ENCODE data around the gene CCDC146. TPM values are rescaled to one million over a fixed set of nuclear protein-coding genes. Genes with fewer than 3 reads are reported as not detected.

CCDC146 gene
- total RNA-seq, 1 experiment from 2014 or later, result 0.72 TPM

- Histone ChIP-seq H3K23ac (ENCODE audit: insufficient read length, low read depth, low read length) (no peak overlapping the region), H3K4me1 (ENCODE audit: insufficient read depth, low read length) (no peaks in the 10 kb centered on the region), H3K4ac (ENCODE audit: low read depth, low read length) (no peak overlapping the region), H2BK20ac (ENCODE audit: low read depth, low read length, poor library complexity, severe bottlenecking) (no peak overlapping the region), H2AFZ (ENCODE audit: low read length) (no peak overlapping the region), H3K56ac (ENCODE audit: insufficient read length, low read depth, low read length) (no peak overlapping the region), H2AK5ac (ENCODE audit: insufficient read length, low read length) (no peak overlapping the region), H3K18ac (ENCODE audit: insufficient read length, low read depth, low read length) (no peak overlapping the region), H3K4me2 (ENCODE audit: insufficient read depth, insufficient read length, low read length) (no peak overlapping the region), H2BK12ac (ENCODE audit: insufficient read length, low read depth, low read length) (no peak overlapping the region), H2BK120ac (ENCODE audit: low read depth, low read length, poor library complexity, severe bottlenecking) (no peak overlapping the region), H4K91ac (ENCODE audit: insufficient read length, low read depth, low read length) (no peak overlapping the region), H4K20me1 (ENCODE audit: control insufficient read depth, insufficient read depth, insufficient read length) (no peaks in the 10 kb centered on the region), H3K79me2 (ENCODE audit: insufficient read depth, low read length) (no peaks in the 10 kb centered on the region), H4K8ac (replicated peaks; ENCODE audit: insufficient read length, low read depth, low read length) (no peak overlapping the region), H2BK15ac (ENCODE audit: low read depth, low read length) (no peak overlapping the region), H3K23me2 (ENCODE audit: insufficient read length, low read depth, low read length, poor library complexity, severe bottlenecking) (no peaks in the 10 kb centered on the region), H3K14ac (ENCODE audit: insufficient read depth, low read length) (no peak overlapping the region), H3K79me1 (ENCODE audit: insufficient read depth, low read depth, low read length, poor library complexity, severe bottlenecking) (no peaks in the 10 kb centered on the region), H4K5ac (ENCODE audit: insufficient read length, low read depth, low read length) (no peak overlapping the region), H3K27ac (ENCODE audit: insufficient read length, low read depth, low read length) (no peak overlapping the region), H2BK5ac (ENCODE audit: insufficient read length, low read length) (no peak overlapping the region), H3K27me3 (ENCODE audit: insufficient read depth, low read length) (no peaks in the 10 kb centered on the region), H3K9me3 (ENCODE audit: control insufficient read depth, low read depth, low read length) (no peaks in the 10 kb centered on the region), H3T11ph (ENCODE audit: low read length) (no peak overlapping the region), H3K9ac (ENCODE audit: extremely low read depth, insufficient read length, low read length) (no peak overlapping the region)
- no peaks in the 10 kb centered on the region for H3K9me3 Mint-ChIP-seq
- no peaks in the 10 kb centered on the region for H3K36me3 Mint-ChIP-seq (ENCODE audit: insufficient read depth in 1 of 3, low read depth in 3 of 3)
- TF ChIP-seq CTCF (conservative IDR thresholded peaks at IDR 0.05), result no peak
- H3K27ac Mint-ChIP-seq, result no peak overlapping the region
- no peaks in the 10 kb centered on the region; the same call in 1 of the 2 replicates for H3K27me3 Mint-ChIP-seq (ENCODE audit: low read depth)
- H3K4me3 Mint-ChIP-seq, result no peak overlapping the region
- H3K4me1 Mint-ChIP-seq, result no peaks in the 10 kb centered on the region
- no CpG with 5 or more reads among the region's 3 CpGs for WGBS (ENCODE audit: extremely low coverage, insufficient read length, low lambda C conversion rate)
- DNase-seq, result no peak
Observed at GRCh38 chr7:77181734-77182133, 59.3 kb downstream of the CCDC146 start.

All from H9 (cell line).